ENCODE results near the gene CCDC9B.

Gene CCDC9B

GRCh38 chr15:40320409-40320808, 20.3 kb downstream of the CCDC9B start:
- no peak overlapping the region for H3K4me3 ChIP-seq (ENCODE audit: low read depth, low read length)
- no peak for DNase-seq (ENCODE audit: low read depth, low spot score)
- in situ Hi-C loops (cut with HindIII; ENCODE audit: low sequenced_read_pairs), result no loop called here
- no peak for TF ChIP-seq CTCF (IDR thresholded peaks at IDR 0.05; ENCODE audit: low read depth, low read length)

GRCh38 chr15:40317580-40317979, 23.2 kb downstream of the CCDC9B start:
- H3K4me3 ChIP-seq (ENCODE audit: low read depth, low read length), result no peak overlapping the region
- in situ Hi-C loops (cut with HindIII; ENCODE audit: low sequenced_read_pairs), result no loop called here
- DNase-seq (ENCODE audit: low read depth, low spot score), result no peak
- no peak for TF ChIP-seq CTCF (IDR thresholded peaks at IDR 0.05; ENCODE audit: low read depth, low read length)

- TF ChIP-seq CTCF (IDR thresholded peaks at IDR 0.05; ENCODE audit: low read depth, low read length), result no peak
- in situ Hi-C loops (cut with HindIII; ENCODE audit: low sequenced_read_pairs), result no loop called here
- no peak overlapping the region for H3K4me3 ChIP-seq (ENCODE audit: low read depth, low read length)
- no peak for DNase-seq (ENCODE audit: low read depth, low spot score)
Observed at GRCh38 chr15:40316931-40317330, 23.8 kb downstream of the CCDC9B start.

GRCh38 chr15:40314723-40315276, 25.9 kb downstream of the CCDC9B start:
- DNase-seq (ENCODE audit: low read depth, low spot score), result no peak
- in situ Hi-C loops (cut with HindIII; ENCODE audit: low sequenced_read_pairs), result no loop called here
- TF ChIP-seq CTCF (IDR thresholded peaks at IDR 0.05; ENCODE audit: low read depth, low read length), result no peak
- H3K4me3 ChIP-seq (ENCODE audit: low read depth, low read length), result no peak overlapping the region

- in situ Hi-C loops (cut with HindIII; ENCODE audit: low sequenced_read_pairs), result no loop called here
- no peak for DNase-seq (ENCODE audit: low read depth, low spot score)
- no peak overlapping the region for H3K4me3 ChIP-seq (ENCODE audit: low read depth, low read length)
- TF ChIP-seq CTCF (IDR thresholded peaks at IDR 0.05; ENCODE audit: low read depth, low read length), result no peak
Observed at GRCh38 chr15:40313531-40314398, 27.0 kb downstream of the CCDC9B start.

GRCh38 chr15:40312370-40313158, 28.2 kb downstream of the CCDC9B start:
- TF ChIP-seq CTCF (IDR thresholded peaks at IDR 0.05; ENCODE audit: low read depth, low read length), result no peak
- in situ Hi-C loops (cut with HindIII; ENCODE audit: low sequenced_read_pairs), result no loop called here
- DNase-seq (ENCODE audit: low read depth, low spot score), result no peak
- H3K4me3 ChIP-seq (ENCODE audit: low read depth, low read length), result no peak overlapping the region
